HG03457 (cell line): ENCODE measurements around the gene TMEM255A.
"Not testable (repeated sequence)": the region's sequence is repeated elsewhere in the genome, so short reads cannot be mapped to it uniquely, and the experiment has no call there.

Source experiments
- ATAC-seq: cut with Tn5 transposase; IDR thresholded peaks from one replicate; pipeline ENCODE4 v1.9.1; 2021; ENCODE audit warnings: moderate number of reproducible peaks; ENCODE audit not compliant: unreplicated experiment

TMEM255A gene

DNA sequence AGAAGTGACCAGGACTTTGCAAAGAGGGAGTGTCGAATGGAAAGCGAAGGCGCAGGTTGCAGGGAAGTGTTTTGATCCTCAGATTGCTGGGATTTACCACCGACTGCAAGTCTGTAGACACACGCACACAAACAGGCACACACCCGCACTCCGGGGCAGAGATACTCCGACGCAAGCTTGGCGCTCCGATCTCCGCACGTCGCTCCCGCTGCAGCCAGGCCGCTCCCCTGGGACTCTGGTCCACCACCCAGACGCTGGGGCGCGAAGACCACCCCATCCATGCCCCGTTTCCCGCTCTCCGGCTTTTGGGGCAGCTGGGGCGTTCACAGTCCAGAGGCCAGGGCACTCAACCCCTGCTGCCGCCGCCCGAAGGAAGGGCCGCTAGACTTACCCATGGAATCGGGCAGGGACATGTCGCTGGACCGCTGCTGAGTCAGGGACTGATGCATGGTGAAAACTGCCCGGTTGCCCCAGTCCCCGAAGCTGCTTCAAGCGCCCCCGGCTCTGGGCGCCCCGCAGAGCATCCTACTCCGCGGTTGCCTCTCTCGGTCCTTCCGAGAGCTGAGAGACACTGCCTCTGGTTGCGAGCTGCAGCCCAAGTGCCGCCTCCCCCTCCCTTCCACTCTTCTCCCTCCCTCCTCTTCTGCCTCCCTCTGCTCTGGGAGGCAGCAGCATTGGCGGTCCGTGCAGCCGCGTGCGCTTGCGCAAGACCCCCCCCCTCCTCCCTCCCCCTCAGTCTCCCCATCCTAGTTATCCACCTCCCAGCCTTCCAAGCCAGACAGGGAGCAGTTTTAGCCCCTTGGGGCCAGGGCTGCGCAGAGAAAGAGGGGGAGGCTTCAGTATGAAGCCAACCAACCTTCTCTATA is at the start of gene TMEM255A:
Gene TMEM255A, minus strand, starts transcription at position 601 of the 866 bp plus-strand sequence. Its CDS starts 152 bp downstream, at position 449.
- no peak for ATAC-seq

DNA sequence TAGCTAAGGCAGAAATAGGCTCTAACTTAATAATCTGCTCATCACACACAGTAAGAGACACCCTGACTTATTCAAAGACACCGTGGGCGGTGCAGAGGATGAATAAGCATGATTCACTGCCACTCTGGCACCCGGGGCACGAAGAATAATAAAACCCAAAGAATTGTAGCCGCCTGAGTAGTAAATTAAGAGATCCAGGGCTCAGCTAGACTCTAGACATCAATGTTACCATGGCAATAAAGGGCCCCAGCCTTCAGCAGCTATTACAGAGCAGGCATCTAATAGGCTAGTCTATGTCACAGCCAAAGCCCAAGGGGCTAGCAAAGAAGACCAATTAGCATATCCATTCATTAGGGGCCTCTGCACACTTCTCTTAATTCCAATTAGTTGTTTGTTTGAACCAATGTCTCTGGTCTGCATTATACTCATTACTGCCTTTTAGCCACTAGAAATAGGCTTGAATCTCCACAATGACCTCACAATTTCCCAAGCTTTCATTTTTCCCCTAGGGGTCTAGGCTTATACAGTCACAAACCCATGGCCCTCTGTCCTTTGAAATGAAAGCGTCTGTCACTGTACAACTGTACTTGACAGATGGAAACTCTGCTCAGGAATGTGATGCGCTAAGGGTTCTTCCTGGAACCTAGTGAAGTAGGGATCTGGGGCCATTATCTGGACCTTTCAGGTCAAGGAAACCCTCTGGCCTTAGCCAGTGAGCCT is 47.6 kb upstream of the TMEM255A start:
- ATAC-seq = no peak

DNA sequence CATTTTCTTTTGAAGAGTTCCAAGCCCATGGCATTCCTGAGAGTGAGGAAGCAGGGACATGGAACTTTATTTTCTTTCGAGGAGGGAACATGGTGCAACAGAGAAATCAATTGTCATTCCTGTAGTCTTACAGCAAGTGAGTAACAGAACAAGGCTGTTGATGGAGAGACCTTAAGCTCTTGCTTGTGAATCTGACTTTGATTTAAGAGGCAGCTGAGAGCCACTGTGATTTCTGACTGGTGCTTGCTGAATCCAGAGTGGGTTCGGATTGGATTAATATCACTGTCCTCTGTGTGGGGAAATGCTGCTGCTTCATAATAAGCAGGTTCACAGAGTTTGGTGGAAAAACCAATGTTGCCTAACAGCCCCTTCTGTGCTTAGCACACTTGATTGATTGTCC is 45.9 kb upstream of the TMEM255A start:
- ATAC-seq = no peak

DNA sequence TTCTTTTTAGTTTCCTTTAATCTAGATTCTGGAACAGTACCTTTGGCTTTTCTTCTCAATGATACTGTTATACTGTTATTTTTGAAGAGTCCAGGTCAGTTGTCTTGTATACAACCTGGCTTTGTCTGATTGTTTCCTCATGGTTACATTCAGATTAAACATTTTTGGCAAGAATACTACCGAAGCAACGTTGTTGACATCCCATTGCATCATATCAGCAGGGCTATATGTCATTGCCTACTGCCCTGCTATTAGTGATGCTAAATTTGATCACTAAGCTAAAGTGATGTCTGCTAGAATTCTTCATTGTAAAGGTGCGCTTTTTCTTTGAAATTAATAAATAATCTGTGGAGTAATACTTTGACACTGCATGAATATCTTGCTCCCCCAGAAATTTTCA is 44.8 kb upstream of the TMEM255A start:
- no peak for ATAC-seq

DNA sequence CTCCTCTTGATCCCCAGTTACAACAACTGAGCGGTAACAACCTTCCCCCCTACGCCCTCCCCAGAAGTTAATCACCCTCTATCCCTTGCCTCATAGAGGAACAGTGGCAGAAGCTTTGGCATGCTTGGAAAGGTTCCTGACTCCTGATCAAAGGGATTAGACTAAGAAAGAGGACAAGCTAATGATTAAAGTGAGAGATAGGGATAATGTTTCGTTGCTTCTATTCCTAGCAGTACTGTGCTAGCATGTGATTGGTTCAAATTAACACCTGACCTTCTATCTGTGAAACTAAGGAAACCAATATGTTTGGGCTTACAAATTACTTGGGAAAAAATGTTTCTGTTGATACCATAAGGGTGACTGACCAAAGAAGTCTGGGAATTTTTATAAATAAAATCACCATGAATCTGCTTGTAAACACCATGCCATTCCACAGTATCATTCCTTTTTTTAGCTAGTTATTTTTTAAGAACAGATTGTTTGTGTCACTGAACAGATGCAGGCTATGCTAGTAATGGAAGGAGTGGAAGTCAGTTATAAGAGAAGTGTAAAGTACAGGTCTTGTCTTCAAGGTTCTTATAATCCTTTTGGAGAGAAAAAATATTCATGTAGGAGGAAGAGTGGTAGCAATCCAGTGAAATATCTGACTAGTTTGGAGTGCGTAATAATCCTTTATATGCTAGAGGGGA is 39.3 kb upstream of the TMEM255A start:
- no peak for ATAC-seq

DNA sequence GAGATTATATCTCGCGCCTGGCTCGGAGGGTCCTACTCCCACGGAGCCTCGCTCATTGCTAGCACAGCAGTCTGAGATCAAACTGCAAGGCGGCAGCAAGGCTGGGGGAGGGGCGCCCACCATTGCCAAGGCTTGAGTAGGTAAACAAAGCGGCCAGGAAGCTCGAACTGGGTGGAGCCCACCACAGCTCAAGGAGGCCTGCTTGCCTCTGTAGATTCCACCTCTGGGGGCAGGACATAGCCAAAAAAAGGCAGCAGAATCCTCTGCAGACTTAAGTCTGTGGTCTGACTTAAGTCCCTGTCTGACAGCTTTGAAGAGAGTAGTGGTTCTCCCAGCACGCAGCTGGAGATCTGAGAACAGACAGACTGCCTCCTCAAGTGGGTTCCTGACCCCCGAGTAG is 33.3 kb upstream of the TMEM255A start:
- not testable (repeated sequence) for ATAC-seq

DNA sequence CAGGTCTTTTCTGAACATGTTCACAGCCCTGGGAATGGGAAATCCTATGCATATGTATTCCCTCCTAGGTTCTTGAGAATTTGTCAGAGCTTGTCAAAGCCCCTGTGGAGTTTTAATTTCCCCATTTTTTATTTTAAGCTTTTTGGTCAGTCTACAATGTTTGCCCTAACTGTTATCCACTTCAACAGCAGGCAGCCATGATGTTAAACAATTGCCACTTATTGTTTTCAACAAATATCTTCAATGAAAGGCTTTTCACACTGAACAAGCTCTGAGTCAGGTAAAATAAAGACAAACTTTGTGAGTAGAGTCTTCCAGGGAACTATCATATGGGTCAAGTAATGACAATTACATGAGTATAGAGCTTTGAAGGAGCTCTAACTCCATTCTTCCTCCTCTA is 25.6 kb upstream of the TMEM255A start:
- ATAC-seq = no peak

DNA sequence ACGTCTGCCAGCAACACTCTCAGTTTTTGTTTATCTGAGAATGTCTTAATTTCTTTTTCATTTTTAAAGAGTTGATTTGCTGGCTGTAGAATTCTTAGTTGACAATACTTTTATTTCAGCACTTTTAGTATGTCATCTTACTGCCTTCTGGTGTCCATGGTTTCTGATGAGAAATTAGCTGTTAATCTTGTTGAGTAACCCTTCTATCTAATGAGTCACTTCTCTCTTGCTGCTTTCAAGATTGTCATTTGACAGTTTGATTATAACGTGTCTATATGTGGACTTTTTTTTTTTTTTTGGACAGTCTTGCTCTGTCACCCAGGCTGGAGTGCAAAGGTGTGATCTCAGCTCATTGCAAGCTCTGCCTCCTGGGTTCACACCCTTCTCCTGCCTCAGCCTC is 24.0 kb upstream of the TMEM255A start:
- ATAC-seq = no peak

DNA sequence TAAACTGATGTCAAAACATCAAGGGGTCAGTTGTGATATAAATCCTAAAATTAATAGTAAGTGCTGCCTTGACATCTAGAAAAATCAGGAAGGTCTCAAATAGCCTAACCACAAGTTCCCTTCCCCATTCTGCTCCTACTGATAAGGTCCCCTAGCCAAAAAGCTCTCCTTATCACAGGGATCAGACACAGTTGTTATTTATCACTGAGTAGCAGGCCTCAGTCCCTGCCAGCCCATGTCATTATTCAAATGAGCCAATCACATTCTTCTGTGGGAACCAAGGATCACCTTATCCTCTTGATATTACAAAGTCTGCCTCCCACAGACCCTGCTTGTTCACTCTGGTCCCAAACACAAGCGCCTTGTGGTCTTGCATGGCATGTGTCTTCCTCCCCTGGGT is 23.3 kb upstream of the TMEM255A start:
- ATAC-seq = no peak

DNA sequence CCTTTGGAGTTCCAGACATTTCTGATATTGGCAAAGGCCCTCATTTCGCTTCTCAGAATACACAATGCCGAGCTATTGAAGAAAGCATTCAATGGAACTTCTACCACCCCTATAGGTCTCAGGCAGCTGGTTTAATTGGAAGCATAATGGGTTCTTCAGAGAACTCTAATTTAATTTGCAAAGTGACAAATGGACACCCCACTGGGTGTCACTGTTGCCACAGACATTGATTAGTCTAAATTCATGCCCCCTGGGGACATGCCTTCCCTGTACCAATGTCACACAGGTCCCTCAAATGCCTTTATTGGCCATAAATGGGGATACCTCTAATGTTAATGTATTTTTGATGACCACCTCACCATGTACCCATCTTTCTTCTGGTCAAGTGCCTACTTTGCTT is 22.9 kb upstream of the TMEM255A start:
- ATAC-seq = no peak

DNA sequence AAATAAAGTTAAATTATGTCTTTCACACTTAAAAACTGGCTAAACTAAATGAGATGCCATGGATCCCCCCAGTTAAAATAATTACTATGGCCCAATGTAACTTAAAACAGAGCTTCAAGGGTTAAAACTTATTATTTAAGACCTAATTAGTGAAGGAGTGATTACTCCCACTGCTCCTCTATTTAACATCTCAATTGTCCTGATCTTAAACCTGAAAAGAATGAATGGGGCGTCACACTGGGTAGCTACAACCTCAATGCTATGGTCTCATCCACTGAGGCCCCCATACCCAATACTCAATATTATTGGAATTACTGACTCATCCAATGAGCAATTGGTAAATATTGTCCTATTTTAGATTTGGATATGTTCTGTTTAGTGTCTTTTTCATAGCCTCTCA is 21.1 kb upstream of the TMEM255A start:
- no peak for ATAC-seq

DNA sequence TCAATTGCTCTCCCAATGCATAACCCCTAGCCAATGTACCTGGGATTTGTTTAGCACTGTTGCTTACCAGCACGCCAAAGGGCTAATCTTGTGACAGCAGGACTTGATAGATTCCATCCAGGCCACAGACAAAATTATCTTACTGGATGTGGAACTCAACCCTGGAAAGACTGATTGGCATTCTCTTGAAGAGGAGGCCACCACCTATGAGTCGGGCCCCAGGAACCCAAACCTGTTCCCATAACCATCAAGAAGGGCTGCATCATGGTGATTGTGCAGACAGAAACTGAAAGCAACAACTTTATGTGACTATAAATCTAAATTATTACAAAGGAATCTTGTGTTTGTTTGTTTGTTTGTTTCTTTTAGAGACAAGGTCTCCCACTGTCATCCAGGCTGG is 19.9 kb upstream of the TMEM255A start:
- no peak for ATAC-seq

DNA sequence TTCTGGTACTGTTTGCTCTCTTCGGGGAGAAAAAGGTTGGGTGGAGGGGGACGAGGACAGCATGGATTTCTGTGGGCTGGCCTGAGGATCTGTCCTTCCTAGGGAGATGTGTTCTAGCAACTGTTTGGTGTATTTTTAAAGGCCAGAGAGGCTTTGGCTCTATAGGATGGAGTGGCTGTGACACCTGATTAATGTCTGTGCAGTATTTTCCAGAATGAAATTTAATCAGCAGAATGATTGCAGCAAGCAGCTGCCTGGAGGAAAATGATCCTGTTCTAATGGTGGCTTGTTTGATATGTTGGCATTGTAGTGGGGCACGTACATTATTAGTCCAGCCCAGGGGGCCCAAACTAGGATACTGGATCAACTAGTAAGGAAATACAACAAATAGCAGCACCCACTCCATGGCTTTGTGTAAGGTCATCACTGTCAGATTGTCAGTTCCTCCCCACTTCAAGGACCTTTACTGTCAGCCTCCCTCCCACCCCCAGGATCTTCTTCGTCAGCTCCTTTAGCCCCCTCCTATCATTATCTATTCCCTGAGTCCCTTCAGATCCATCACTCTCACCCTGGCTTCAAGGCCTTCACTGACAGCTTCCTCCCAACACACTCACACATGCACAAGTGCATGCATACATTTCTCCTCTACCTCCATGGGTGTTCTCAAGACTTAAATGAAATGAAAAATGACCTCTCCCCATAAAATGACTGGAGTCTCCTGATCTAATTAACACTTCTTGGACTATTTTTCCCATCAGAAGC is 10.4 kb upstream of the TMEM255A start:
- ATAC-seq = no peak

DNA sequence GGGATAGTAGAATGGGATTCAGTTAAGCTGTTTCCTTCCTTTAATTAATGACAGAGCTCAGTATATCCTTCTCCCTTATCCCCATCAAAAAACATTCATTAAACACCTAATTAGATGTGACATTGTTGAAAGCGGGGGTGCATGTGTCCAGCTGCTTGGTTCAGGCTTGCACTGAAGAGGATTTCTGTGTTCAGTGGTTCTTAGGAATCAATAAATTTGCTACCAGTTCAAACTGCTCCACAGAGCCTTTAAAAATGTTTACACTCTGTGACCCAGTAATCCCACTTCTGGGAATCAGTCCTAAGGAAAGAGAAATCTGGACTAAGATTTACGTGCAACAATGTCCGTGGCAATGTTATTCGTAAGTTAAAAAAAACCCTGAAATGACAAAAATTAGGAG is 7.2 kb upstream of the TMEM255A start:
- ATAC-seq = no peak

DNA sequence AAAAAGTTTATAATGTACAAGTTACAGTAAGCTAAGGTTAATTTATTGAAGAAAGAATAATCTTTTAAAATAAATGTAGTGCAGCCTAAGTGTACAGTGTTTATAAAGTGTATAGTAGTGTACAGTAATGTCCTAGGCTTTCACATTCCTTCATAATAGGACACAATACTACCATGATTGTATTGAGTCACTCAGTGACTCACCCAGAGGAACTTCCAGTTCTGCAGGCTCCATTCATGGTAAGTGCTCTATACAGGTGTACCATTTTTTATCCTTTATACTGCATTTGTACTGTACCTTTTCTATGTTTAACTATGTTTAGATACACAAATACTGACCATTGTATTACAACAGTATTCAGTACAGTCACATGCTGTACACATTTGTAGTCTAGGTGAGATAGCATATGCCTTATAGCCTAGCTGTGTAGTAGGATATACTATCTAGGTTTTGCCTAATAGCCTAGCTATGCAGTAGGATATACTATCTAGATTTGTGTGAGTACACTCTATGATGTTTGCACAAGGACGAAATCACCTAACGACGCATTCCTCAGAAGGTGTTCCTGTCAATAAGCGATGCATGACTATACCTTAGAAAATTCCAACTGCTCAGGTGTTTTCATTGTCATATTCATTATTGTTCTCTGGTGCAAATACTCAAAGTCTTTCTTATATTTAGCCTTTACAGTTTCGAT is 5.5 kb upstream of the TMEM255A start:
- no peak for ATAC-seq

DNA sequence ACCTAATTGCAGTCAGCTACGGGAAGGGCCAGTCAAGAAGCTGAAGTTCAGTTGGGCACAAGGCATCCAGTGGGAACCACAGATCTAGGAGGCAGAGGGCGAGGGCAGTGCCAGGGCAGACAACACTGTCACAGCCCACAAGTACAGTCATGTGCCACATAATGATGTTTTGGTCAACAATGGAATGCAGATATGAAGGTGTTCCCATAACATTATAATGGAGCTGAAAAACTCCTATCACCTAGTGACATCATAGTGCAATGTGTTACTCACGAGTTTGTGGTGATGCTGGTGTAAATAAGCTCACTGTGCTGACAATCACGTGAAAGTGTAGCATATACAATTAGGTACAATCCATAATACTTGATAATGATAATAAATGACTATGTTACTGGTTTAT is 4.5 kb upstream of the TMEM255A start:
- no peak for ATAC-seq

DNA sequence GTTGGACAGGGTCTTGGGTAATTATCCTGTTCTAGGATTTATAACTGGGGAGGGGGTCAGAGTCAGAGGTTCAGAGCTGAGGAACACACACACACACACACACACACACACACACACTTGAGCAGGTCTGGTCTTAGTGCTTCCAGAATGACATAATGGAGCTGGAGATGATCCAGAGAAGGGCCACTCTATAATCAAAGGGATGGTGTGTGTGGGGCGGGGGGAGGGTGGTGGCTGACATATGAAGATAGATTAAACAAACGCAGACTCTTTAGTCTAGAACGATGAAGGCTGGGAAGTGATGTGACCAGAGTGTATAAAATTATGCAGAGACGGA is 434 bp upstream of the TMEM255A start:
- ATAC-seq = no peak

DNA sequence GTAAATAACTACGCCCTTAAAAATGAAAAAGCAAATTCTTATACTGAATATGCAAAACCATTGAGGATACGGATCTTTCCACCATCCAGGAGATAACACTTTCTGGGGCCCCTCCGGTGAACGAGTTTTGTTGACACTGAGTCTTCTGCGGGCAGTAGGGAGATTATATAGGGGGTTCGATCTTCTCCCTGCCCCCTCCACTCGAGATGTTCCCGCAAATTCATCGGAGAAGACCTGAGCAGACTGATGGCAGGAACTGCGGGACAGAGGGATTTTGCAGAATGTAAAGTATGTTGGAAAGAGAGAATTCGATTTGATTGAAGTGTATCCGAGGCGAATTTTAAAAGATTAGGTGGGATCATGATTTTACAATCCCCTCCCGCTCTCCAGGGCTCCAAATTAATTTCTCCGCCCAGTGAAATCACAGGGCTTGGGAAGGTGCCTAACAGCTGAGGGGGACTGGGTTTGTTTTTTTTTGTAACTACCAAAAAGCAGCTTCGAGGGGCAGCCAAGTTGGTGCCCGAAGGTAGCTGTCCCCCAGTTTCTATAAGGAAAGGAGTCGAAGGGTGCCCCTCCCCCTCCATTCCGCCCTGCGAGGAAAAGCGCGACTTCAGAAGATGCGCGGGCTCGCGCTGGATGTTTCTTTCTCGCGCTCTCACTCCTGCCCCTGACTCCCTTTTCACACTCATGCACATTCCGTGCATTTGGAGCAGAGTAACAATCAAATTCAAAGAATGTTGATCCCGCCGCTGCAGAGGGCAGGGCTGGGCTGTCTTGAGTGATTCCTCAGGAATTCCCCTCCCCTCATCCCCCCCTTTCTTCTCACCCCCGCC is 1.2 kb downstream of the TMEM255A start:
- ATAC-seq = no peak

DNA sequence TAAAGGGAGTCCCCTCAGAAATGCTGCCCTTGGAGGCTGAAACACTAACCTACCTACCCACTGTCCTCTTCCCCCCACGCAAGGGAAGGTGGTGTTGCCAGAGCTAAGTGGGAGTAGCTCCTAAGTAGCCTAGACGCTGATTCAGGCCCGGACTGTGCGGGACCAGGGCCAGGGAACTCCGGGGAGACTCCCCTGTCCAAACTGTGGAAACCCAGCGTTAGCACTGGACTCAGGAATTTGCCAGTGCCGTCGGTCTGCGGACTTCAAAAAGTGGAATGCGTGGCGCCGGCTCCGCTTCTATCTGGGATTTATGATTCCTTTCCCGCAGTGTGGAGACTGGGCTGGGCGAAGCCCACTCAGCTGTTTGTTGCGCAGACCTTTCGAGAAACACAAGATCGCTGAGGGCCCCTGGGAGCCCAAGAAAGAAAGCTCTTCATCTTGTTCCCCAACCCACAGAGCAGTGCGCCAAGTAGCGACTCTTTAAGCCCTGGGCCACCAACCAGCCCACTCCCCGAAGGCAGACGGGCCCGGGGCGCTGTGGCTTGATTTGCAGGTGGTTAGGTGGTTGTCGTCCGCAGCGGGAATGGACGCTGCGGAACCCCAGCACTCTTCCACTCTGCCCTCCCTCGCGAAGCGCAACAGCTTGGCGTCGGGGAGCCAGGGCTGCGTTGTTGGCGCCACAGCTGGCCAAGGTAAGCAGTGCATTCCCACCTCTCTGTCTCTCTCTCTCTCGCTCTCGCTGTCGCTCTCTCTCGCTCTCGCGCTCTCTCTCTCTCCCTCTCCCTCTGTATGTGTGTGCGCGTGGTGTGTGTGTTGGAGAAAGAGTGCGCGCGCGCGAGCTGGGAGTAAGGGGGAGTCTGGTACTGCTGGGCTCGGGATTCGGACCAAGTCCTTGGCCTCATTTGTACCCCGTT is 2.0 kb downstream of the TMEM255A start:
- ATAC-seq = peak; percentile 94
